GM03348 (cell line): ENCODE data around the gene P2RX2.
"Not testable (repeated sequence)": the region's sequence is repeated elsewhere in the genome, so short reads cannot be mapped to it uniquely, and the experiment has no call there.

Experiments used
- DNase-seq: peaks from one replicate; pipeline ENCODE4 v3.0.0; 2012; ENCODE audit warnings: low spot score

The P2RX2 gene

DNA sequence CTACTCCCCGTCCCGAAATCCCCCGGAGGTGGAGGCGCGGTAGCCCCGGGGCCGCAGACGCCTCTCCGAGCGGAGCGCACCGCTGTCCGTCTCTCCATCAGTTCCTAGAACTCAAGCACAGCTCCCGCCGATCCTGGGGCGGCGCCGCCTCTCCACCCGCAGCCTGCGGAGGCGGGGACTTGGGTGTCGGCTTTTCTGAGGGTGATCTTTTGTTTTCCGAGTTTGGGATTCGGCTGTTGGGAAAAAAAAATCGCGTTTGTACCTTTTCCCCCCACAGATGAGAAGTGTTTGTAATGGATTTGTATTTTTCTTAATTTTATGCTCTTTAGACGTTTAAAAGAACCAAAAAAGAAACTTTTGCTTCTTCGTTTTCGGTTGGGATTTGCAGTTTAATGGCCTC is 34.8 kb upstream of the P2RX2 start:
- DNase-seq: no peak

DNA sequence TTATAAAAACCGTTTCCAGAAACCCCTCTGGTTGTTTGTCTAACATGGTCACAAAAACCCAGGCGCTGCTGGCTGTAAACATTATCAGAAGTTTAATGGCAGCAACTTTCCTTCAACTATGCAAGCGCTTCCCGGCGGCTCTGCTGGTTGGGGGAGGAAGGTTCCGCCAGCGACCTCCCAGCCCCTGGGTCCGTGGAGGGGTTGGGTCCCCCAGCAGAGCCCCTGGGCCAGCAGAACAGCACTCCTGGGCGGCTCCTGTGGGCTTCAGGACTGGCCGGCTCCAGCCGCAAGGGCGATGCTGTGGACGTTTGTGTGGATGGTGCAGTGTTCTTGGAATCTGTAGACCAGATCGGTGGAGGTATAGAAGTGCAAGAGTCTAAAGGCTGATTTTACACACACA is 34.1 kb upstream of the P2RX2 start:
- no peak for DNase-seq

DNA sequence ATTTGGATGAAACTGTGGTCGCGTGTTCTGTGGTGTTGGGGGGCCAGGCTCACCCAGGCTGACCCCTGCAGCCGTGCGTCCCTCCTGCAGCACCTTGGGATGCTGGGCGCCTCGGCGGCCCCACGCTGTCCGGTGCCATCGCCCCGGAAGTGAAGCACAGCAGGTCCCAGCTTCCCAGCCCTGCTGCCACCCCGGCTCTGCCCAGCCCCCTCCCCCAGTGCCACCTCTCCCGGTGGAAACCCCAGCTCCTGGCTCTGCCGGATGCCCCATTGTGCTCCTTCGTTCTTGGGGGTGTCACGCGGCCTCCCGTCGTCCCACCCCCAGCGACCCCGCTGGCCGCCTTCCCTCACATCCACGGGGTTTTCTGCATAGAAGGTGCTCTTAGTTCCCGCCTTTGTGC is 33.4 kb upstream of the P2RX2 start:
- DNase-seq: no peak

DNA sequence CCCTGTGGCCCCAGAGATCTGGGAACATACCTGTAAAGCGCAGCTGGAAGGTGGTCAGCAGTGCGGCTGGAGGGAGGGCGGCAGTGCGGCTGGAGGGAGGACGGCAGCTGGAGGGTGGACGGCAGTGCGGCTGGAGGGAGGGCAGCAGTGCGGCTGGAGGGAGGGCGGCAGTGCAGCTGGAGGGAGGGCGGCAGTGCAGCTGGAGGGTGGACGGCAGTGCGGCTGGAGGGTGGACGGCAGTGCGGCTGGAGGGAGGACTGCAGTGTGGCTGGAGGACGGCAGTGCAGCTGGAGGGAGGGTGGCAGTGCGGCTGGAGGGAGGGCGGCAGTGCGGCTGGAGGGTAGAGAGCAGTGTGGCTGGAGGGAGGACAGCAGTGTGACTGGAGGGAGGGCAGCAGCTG is 31.6 kb upstream of the P2RX2 start:
- DNase-seq: no peak

DNA sequence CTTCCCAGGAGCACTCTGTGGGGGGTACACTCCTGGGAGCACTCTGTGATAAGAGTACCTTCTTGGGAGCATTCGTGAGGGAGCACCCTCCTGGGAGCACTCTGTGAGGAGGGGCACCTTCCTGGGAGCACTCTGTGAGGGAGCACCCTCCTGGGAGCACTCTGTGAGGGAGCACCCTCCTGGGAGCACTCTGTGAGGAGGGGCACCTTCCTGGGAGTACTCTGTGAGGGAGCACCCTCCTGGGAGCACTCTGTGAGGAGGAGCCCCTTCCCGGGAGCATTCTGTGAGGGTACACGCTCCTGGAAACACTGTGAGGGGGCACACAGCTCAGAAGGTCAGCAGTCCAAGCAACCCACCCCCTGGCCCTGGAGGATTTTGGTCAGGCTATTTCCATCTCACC is 30.8 kb upstream of the P2RX2 start:
- DNase-seq: no peak

DNA sequence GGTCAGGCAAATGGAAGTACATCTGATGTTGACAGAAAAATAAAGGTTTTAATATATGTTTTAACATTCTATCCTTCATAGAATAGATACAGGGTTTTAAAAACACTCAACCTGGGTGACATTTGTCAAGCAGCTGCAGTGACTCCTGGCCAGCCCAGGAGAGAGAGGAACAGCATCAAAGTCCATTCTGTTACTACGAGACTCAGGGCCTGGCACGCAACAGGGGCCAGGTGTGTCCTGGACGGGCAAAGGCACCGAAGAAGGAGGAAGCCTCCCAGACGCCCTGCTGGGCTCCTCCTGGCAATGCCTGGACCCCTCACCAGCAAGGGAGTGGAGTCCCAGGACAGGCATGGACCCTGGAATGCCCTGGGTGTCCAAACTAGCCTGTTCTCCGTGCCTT is 30.3 kb upstream of the P2RX2 start:
- no peak for DNase-seq

DNA sequence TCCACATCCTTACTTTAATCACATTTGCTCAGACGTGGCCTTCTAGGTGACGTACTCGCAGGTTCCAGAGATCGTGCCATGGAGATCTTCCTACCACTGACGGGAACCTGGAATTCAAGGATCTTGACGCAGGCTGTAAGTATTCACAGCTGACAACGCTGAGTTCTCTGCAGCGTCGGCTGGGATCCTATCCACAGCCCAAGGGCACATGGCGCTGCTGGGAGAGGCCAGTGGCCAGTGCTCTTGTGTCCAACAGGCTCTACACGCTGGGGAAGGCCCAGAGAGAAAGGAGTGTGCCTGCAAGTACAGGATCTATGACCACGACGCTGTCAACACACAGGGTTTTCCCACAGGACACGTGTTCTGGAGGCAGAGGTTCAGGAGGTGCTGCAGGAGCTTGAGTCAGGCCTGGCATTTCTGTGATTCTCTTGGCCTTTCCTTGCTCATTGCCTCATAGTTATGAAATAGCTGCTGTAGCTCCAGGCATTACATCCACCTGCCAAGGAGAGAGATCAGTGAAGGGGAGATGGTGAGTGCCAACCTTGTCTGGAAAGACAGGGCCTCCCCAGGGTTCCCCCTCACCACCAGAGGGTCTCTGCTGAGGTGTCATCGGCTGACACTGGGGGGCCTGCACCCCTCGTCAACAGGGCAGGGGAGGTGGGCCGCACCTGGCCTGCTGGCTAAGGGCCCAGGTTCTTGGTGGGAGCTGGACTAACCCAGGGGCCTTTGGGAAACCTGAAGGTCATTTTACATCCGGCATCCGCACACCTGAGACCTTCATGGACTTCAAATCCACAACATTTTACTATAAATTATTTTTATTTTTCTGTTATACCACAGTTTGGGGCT is 29.5 kb upstream of the P2RX2 start:
- no peak for DNase-seq

DNA sequence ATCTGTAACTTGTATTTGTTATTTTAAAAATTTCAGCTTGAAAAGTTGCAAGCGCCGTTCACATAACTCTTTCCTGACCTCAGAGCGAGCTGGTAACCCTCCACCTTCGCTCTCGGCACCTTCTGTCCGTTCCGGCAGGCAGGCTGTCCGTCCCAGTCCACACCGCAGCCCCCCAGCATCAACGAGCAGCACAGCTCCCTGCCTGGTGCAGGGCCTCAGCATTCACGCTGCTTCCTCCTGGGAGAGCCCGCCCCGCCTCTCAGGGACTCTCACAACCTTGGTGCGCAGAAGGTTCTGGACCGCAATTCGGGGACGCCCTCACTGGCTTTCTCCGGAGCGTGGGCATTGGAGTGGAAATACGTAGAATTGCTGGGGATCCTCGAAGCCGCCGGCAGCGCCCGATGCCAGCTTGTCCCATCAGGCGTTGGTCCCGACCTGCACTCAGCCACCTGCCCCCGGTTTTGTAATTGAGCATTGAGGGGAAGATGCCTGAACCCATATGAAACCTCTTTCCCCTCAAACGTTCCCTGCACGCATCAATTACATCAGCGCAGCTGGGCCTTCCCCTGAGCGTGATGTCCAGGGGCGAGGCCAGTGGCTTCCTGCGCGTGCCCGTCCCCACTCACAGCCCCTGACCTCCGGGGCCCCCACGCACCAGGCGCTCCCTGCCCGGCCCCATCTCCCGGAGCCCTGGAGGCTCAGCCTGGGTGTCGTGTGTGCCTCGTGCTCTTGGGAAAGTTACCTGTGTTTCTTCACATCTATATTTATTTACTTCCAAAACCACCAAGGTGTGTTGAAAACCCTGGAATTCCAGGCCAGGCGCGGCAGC is 27.3 kb upstream of the P2RX2 start:
- no peak for DNase-seq

DNA sequence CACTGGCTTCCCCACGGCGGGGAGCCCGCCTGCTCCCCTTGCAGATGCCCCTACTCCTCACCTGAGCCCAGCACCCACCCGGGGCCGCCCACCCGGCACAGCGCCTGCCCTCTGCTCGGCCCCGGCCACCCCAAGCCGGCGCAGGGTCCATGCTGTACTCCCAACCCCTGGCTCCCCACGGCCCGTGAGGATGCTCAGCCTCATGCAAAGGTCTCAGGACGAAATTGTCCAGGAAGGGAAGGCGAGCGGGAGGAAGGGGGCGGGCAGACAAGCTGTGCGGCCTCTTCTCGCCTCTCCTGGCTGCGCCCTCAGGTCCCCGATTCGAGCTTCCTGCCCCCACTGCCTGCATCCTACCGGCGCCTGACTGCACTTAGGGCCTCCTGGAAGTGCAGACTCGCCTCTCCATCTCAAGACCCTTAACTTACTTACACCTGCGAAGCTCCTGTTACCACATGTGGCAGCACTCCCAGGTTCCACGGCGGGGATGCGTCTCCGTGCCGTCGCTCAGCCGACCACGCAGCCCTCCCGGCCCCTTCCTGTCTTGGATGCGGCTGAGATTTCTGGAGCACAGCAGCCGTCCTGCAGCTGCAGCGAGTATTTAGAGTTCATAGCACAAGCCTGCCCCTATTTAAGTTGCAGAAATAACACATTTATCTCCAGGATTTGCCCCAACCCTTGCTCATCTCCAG is 26.1 kb upstream of the P2RX2 start:
- DNase-seq: no peak

DNA sequence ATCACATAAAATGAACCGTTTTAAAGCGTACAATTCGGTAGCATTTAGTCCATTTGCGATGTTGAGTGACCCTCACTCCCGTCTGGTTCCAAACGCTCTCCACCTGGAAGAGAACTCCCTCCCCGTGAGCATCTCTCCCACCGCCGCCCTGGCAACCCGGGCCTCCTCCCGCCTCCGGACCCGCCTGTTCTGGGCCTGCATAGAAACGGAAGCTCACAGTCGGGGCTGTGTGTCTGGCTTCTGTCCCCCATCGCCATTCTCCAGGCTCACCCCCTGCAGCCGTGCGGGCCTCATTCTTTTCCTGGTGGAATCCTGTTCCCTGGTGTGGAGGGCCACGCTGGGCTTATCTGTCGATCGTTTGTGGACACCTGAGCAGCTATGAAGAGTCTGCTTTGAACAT is 25.5 kb upstream of the P2RX2 start:
- DNase-seq: no peak

DNA sequence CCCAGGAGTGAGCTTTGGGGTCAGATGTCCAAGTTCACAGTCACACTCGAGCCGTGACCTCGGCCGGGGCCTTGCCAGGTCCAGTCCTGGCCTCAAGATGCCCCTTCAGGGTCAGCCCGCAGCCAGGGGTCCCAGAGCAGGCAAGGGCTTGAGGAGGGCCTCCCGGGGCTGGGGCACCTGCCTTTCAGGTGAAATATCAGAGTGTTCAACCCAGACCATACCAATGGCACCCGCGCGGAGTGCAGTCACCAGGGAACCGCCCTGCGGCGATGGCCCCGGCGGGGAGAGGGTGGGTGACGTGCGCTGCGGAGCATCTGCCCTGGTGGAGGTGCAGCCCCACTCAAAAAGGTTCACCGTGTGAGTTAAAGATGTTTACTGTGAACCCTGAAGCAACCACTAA is 25.1 kb upstream of the P2RX2 start:
- no peak for DNase-seq

DNA sequence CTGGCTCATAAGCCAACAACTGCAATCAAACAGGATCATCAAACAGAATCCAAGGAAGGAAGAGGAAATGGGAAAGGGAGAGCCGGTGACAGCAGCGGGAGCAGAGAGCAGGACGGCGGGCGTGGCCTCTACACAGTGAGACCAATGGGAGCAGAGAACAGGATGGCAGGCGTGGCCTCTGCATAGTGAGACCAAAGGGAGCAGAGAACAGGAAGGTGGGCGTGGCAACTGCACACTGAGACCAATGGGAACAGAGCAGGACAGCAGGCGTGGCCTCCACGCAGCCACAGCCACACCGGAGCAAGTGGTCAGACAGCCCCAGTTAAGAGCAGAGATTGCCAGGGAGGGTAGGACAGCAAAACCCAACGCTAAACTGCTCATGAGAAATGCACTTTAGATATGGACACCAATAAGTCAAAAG is 24.6 kb upstream of the P2RX2 start:
- DNase-seq: peak; percentile 92

DNA sequence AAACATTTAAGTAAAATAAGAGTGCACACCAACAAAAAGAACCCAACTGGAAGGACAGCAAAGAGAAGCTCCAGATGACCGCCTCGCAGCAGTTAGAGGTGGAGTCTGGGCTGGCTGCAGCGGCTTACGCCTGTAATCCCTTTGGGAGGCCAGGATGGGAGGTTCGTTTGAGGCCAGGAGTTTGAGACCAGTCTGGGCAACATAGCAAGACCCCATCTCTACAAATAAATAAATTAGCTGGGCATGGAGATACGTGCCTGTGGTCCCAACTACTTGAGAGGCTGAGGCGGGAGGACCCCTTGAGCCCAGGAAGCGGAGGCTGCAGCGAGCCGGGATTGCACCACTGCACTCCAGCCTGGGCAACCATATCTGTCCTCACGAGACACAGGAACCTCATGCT is 23.4 kb upstream of the P2RX2 start:
- DNase-seq: no peak

DNA sequence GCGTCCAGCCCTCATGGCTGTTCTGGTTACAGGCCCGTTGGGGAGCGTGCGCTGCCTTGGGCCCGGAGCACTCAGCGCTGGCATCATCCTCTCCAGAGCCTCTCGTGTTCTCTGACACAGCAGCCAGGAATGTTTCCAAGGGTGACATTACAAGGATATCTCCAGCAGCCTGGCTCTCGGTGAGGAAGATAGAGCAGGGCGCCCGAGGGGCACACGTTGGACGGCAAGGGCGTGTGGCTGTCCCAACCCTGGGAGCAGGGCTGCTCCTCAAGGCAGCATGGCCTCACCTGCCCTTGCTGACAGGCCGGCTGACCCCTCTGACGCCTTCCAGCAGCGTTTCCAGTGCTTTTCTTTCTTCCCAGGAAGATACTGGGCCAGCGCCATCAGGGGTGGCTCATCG is 22.6 kb upstream of the P2RX2 start:
- no peak for DNase-seq

DNA sequence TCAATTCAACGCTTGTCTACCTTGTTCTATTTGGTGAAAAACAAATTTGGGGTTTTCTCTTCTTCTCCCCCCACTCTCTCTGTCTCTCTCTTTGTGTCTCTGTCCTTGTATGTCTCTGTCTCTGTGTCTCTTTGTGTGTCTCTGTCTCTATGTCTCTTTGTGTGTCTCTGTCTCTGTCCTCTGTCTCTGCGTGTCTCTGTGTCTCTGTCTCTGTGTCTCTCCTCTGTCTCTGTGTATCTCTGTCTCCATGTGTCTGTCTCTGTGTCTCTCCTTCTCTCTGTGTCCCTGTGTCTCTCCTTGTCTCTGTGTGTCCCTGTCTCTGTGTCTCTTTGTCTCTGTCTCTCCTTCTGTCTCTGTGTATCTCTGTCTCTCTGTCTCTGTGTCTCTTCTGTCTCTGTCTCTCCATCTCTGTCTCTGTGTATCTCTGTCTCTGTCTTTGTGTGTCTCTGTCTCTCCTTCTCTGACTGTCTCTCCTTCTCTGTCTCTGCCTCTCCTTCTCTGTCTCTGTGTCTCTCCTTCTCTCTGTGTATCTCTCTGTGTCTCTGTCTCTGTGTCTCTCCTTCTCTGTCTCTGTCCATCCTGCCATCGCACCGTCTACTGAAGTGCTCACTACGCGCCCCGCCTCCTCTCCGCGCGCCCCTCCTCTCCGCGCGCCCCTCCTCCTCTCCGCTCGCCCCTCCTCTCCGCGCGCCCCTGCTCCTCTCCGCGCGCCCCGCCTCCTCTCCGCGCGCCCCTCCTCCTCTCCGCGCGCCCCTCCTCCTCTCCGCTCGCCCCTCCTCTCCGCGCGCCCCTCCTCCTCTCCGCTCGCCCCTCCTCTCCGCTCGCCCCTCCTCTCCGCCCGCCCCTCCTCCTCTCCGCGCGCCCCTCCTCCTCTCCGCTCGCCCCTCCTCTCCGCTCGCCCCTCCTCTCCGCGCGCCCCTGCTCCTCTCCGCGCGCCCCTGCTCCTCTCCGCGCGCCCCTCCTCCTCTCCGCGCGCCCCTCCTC is 21.0 kb upstream of the P2RX2 start:
- DNase-seq: no peak

DNA sequence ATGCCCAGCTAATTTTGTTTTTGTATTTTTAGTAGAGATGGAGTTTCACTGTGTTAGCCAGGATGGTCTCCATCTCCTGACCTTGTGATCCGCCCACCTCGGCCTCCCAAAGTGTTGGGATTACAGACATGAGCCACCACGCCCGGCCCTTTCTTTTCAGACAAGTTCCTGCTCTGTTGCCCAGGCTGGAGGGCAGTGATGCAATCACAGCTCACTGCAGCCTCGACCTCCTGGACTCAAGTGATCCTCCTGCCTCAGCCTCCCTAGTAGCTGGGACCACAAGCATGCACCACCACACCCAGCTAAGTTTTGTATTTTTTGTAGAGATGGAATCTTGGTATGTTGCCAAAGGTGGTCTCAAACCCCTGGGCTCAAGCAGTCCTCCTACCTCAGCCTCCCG is 19.1 kb upstream of the P2RX2 start:
- not testable (repeated sequence) for DNase-seq

DNA sequence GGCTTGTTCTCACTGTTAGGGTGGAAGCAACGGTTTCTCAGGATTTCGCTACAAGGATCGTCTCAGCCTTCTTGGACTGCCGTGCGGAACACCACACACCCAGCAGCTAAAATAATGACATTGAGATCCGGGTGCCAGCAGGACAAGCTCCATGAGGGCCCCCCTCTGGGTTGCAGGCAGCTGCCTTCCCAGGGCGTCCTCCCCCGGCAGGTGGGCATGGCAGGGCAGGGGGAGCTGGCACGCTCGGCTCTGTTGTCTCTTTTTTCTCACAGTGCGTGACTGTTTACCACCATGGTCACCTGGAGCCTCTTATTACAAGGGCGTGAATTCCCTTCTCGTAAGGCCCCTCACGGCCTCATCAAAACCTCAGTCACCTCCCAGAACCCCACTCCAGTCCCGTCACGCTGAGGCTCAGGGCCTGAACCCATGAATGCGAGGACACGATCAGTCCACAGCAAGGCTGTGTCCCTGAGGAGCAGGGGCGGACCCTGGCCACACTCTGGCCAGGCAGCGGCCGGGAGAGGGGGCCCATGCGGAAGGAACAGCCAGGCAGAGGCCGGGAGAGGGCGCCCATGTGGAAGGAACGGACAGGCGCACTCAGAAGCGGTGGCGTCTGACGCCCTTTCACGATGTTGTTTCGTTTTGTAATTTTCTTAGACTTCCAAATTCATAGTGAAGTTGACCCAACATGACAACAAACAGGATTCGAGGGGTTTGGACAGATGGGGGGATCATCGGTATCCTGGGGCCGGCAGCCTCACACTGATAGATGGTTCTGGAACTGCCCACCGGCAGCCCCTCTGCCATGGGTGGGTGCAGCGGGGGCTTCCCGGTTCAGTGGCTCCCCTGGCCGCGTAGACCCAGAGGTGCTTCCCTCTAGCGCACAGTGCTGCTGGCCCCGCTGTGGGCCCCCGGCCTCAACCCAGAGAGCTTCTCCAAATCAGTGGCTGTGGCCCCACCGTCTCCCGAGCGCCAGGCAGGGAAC is 18.2 kb upstream of the P2RX2 start:
- peak; percentile 92 for DNase-seq

DNA sequence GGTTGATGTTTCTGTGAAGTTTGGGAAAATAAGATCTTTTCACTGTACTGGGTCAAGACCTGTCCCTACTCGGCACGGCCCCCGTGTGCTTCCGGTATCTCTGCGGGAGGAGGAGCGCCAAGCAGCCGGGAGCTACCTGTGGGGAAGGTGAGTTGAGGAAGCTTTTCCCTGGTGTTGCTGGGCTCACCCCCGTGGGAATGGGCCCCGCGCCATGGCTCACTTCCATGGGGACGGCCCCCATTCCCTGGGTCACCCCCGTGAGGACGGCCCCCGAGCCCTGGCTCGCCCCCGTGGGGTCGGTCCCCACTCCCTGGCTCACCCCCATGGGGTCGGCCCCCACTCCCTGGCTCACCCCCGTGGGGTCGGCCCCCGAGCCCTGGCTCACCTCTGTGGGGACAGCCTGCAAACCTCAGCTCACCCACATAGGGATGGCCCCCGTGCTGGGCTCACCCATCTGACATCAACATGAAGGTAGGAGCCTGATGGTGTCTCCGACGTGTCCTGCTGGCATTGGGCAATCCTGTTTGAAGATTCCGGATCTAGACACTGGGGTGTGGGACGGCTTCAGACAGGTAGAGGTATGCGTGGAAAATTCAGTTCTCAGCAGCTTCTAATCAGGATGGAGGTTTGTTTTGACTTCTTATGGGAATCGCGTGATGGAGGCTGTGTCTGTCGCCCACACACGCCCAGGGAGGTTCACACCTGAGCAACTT is 17.2 kb upstream of the P2RX2 start:
- DNase-seq: no peak

DNA sequence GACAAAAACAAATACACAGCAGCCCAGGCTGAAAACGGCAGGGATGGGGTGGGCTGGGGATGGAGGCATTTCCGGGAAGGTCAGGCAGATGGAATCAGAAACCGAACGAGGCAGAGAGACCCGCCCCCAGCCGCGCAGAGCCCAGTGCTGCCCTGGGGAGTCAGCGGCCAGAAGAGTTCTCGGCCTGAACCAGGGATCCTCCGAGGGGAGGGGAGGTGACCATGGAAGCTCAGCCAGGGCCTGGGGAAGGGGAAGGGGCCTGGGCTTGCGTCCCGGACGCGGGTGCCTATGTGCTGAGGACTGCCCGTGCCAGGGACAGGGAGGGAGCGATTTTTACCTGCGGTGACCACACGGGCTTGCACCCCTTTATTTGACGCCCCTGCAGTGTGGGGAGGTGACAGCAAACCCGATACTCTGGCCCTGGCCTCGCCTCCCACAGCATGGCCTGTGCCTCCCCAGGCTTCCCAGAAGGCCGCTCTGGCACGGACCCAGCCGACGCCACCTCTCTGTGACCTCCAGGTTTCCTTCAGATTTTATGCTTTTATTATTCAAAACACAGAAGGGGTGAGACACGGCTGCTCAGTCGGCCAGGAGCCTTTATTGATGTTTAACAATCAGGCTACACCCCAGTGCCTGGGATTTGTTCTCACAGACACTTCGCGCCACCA is 15.9 kb upstream of the P2RX2 start:
- no peak for DNase-seq
